Activated T-cell treated with anti-CD3 and anti-CD28 coated beads, Interleukin-2, amount 50 U/mL, for 4 hours (primary cell): Measurements from ENCODE around the gene KARS1. TPM values are rescaled to one million over a fixed set of nuclear protein-coding genes. Genes with fewer than 3 reads are reported as not detected.
A peak's percentile ranks its signal among the peaks of the same experiment; 100 is the strongest.

ENCODE experiments used
- ATAC-seq, 2 donors: fragments of 200-7000 bp; cut with Tn5 transposase; one replicate each; pipeline ENCODE4 v1.10.0; 2021
- DNase-seq: peaks from one replicate; pipeline ENCODE4 v3.0.0-alpha.2; 2020
- H3K27me3 Mint-ChIP-seq: one replicate; pipeline ENCODE4 v1.8.0; 2021; ENCODE audit warnings: low read depth, mixed read lengths
- H3K36me3 Mint-ChIP-seq: one replicate; pipeline ENCODE4 v1.8.0; 2022; ENCODE audit warnings: mixed read lengths; ENCODE audit not compliant: insufficient read depth
- H3K4me1 Mint-ChIP-seq: one replicate; pipeline ENCODE4 v1.8.0; 2021; ENCODE audit warnings: low read depth, mixed read lengths
- H3K4me3 Mint-ChIP-seq: one replicate; pipeline ENCODE4 v1.8.0; 2021; ENCODE audit warnings: mild to moderate bottlenecking, moderate library complexity, mixed read lengths
- H3K9me3 Mint-ChIP-seq: one replicate; pipeline ENCODE4 v1.8.0; 2021; ENCODE audit warnings: mixed read lengths
- total RNA-seq, 3 donors: library from RNA; stranded (reverse); gene quantifications; one replicate each; pipeline ENCODE4 v1.2.1, GENCODE V29; 2021

KARS1 gene
- total RNA-seq, 3 donors from 2014 or later: 345 to 390 (median 357) TPM

DNA sequence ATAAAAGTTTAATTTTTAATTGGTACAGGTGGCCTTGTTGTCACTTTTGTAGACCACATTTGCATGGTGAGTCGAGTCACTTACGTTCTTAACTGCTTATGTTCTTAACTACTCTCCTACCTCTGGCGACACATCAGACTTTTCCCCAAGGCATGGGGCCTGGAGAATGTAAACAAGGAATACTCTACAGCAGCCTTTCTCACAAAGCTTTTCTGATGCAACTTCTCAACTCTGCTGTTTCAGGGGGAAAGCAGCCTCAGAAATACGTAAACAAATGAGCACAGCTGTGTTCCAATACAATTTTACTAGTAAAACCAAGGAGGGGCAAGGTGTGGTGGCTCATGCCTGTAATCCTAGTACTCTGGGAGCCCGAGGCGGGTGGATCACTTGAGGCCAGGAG lies 6.9 kb downstream of the KARS1 start:
- Mint-ChIP-seq H3K9me3 (no peaks in the 10 kb centered on the region), H3K4me1 (peaks cover 40% of the 10 kb centered on the region), H3K27me3 (no peaks in the 10 kb centered on the region), H3K4me3 (no peak overlapping the region), H3K36me3 (peaks cover 63% of the 10 kb centered on the region)
- DNase-seq (no peak), ATAC-seq (no peak)

DNA sequence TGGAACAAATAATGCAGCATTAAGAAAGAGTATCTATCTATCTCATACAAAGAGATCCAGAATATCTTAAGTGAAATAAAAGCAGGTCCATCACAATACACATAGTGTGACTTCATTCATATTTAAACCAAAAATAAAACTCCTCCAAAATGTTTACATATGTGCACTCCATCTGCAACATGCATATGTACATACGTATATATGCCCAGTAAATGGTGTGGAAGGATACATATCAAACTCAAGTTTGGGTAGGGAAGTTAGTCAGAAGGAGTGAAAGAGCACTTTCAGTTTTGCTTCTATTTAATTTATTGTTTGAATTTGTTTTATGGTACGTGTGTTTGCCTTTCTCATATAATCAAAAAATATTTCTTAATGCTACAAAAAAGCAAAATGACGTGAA lies 12.4 kb downstream of the KARS1 start:
- H3K36me3 Mint-ChIP-seq: peaks cover 66% of the 10 kb centered on the region
- no peaks in the 10 kb centered on the region for H3K27me3 Mint-ChIP-seq
- H3K9me3 Mint-ChIP-seq: no peaks in the 10 kb centered on the region
- ATAC-seq (no peak), DNase-seq (no peak)
- peaks cover 7% of the 10 kb centered on the region for H3K4me1 Mint-ChIP-seq
- no peak overlapping the region for H3K4me3 Mint-ChIP-seq

DNA sequence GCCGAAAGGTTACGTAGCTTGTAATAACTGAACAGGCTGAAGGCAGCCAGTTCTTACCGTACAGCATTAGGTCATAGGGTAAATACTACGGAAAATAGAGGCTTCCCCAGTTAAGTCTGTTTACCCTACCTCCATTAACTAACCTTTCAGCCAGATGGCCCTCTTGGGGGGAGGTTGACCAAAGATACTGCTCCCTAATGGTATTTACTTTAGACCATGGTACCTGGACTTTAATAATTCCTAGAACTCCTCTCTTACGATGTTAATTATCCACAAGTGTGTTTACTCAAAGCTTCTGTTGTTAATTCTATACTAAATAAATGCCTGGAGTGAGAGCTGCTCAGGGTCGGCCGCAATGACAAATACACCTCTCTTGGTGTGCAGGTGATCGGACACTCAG lies 14.6 kb downstream of the KARS1 start:
- Mint-ChIP-seq H3K4me1 (peaks cover 19% of the 10 kb centered on the region), H3K36me3 (peaks cover 73% of the 10 kb centered on the region), H3K27me3 (no peaks in the 10 kb centered on the region), H3K9me3 (no peaks in the 10 kb centered on the region), H3K4me3 (no peak overlapping the region)
- no peak for ATAC-seq
- DNase-seq: no peak

GRCh38 chr16:75630052-75630451 lies 17.4 kb downstream of the KARS1 start:
- peaks cover 33% of the 10 kb centered on the region for H3K4me1 Mint-ChIP-seq
- H3K9me3 Mint-ChIP-seq: no peaks in the 10 kb centered on the region
- H3K36me3 Mint-ChIP-seq: peaks cover 74% of the 10 kb centered on the region
- ATAC-seq: no peak
- no peaks in the 10 kb centered on the region for H3K27me3 Mint-ChIP-seq
- no peak overlapping the region for H3K4me3 Mint-ChIP-seq
- no peak for DNase-seq

GRCh38 chr16:75629132-75629531 lies 18.3 kb downstream of the KARS1 start:
- Mint-ChIP-seq H3K4me3 (no peak overlapping the region), H3K4me1 (peaks cover 35% of the 10 kb centered on the region), H3K27me3 (no peaks in the 10 kb centered on the region), H3K9me3 (no peaks in the 10 kb centered on the region), H3K36me3 (peaks cover 73% of the 10 kb centered on the region)
- ATAC-seq (peak in 1 of 2 donors; percentile 22), DNase-seq (no peak)

- Mint-ChIP-seq H3K9me3 (no peaks in the 10 kb centered on the region), H3K27me3 (no peaks in the 10 kb centered on the region), H3K36me3 (peaks cover 67% of the 10 kb centered on the region), H3K4me1 (peaks cover 37% of the 10 kb centered on the region), H3K4me3 (no peak overlapping the region)
- ATAC-seq: no peak
- no peak for DNase-seq
Observed at GRCh38 chr16:75628351-75628750, 19.1 kb downstream of the KARS1 start.

DNA sequence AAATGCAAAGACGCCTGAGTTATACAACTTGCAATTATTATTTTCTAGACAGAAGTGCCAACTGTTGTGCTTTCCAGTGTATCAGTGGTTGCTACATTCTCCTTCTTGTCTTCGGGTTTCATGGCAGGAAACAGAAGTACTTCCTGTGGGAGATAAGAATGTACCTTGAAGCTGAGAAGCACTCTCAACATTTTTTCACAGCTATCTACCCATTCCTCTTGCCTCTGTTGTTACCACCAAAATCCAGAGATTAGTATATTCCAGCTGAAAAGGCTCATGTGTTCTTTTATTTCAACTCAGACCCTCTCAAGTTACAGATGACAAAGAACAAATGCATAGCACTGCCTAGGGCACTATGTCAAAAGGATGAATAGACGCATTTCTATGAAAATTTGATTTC lies 19.6 kb downstream of the KARS1 start:
- DNase-seq (no peak), ATAC-seq (no peak)
- Mint-ChIP-seq H3K9me3 (no peaks in the 10 kb centered on the region), H3K36me3 (peaks cover 63% of the 10 kb centered on the region), H3K4me1 (peaks cover 38% of the 10 kb centered on the region), H3K27me3 (no peaks in the 10 kb centered on the region), H3K4me3 (no peak overlapping the region)

GRCh38 chr16:75626806-75627205 lies 20.7 kb downstream of the KARS1 start:
- no peak overlapping the region for H3K4me3 Mint-ChIP-seq
- peaks cover 45% of the 10 kb centered on the region for H3K4me1 Mint-ChIP-seq
- H3K27me3 Mint-ChIP-seq: no peaks in the 10 kb centered on the region
- no peak for ATAC-seq
- DNase-seq: no peak
- peaks cover 58% of the 10 kb centered on the region for H3K36me3 Mint-ChIP-seq
- no peaks in the 10 kb centered on the region for H3K9me3 Mint-ChIP-seq

GRCh38 chr16:75624921-75625334 lies 22.5 kb downstream of the KARS1 start:
- no peaks in the 10 kb centered on the region for H3K9me3 Mint-ChIP-seq
- peaks cover 64% of the 10 kb centered on the region for H3K4me1 Mint-ChIP-seq
- DNase-seq (no peak), ATAC-seq (no peak)
- no peaks in the 10 kb centered on the region for H3K27me3 Mint-ChIP-seq
- peaks cover 54% of the 10 kb centered on the region for H3K36me3 Mint-ChIP-seq
- H3K4me3 Mint-ChIP-seq: no peak overlapping the region

DNA sequence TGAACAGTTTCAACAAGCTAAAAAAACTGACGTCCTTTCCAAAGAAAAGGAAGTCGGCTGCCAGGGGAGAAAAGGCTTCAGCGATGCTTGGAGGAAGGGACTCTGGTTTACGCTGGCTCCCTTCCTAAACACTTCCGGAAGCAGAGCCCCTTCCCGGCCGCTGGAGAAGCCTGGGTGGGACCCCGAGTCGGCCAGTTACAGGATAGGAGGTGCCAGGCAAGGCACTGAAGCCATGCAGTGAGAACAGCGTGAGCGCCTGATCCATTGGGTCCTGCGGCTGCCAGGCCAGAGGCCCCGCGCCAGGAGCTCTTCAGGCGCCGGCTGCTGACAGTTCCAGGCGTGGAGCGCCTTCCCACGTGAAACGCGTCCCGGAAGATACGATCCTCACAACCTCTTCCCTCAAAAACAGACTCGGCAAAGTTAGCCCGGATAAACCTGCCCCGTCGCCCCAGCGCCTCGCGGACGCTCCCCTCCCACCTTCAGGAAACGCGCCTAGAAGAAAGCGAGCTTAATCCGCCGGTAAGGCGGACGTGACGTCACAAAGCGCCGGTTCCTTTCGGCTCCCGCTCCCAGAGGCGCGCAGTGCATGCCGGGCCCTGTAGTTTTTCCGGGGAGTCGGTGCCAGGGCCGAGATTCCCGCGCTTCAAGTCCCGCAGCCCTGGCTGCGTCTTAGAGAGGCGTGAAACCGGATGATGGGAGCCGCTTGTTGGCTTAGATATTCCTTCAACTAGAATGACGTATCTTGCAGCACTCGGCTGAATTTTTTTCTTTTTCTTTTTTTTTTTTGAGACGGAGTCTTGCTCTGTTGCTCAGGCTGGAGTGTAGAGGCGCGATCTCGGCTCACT lies 24.5 kb downstream of the KARS1 start, which contains the start of gene ADAT1:
Gene ADAT1, minus strand, starts transcription at position 521 of the 845 bp plus-strand sequence. CDS start 2,482 bp downstream, outside the sequence.
- H3K36me3 Mint-ChIP-seq: peaks cover 48% of the 10 kb centered on the region
- peaks cover 52% of the 10 kb centered on the region for H3K4me1 Mint-ChIP-seq

GRCh38 chr16:75621170-75621477 lies 26.3 kb downstream of the KARS1 start:
- DNase-seq (no peak), ATAC-seq (no peak)
- peak overlapping the region; percentile 52 for H3K4me3 Mint-ChIP-seq
- peaks cover 51% of the 10 kb centered on the region for H3K4me1 Mint-ChIP-seq
- H3K27me3 Mint-ChIP-seq: no peaks in the 10 kb centered on the region
- no peaks in the 10 kb centered on the region for H3K9me3 Mint-ChIP-seq
- H3K36me3 Mint-ChIP-seq: peaks cover 42% of the 10 kb centered on the region

More for the DNA sequence above, 24.5 kb downstream of the KARS1 start, which contains the start of gene ADAT1:
- H3K9me3 Mint-ChIP-seq: no peaks in the 10 kb centered on the region
- ATAC-seq (peak; percentile 92 to 94), DNase-seq (peak; percentile 96)
- peak within 1 kb of the TSS; percentile 94 for H3K4me3 Mint-ChIP-seq
- no peaks in the 10 kb centered on the region for H3K27me3 Mint-ChIP-seq

DNA sequence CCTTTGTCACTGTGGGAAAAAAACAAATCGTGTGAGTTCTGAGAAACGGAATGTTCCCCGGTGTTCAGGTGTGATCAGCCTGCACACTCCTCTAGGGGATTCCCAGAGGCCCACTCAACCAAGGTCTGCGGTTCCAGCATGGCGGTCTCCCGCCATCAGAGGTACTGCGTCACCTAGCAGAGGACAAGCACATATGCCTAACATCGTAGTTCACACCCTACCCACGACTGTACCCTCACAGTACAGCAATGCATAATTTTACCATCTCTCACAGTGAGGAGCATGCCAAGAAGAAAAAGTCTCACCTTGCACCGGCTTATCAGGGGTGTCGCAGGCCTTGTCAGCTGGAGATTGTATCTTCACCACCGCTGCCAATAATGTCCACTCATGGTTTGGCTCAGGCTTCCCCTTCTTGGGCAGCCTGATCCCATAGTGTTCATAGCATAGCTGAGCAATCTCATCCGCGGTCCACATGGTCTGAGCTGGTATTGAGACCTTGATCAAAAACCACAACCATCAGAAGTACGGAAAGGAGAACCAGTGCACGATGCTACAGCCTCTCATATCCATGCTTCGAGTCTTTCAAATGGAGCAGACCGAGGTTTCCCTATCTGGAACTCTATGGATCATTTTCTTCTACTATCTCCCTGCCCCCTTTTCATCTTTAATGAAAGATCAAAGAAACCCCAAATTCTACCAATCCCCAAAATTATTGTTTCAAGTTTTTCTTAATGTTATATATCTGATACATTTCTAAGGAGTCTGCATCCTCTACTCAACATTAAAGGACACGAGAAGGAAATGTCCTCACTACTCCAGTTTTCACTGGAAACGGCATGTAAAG lies 26.9 kb downstream of the KARS1 start:
- Mint-ChIP-seq H3K9me3 (no peaks in the 10 kb centered on the region), H3K4me1 (peaks cover 52% of the 10 kb centered on the region), H3K4me3 (peak overlapping the region; percentile 52), H3K36me3 (peaks cover 38% of the 10 kb centered on the region), H3K27me3 (no peaks in the 10 kb centered on the region)
- ATAC-seq (peak in 1 of 2 donors; percentile 19), DNase-seq (peak; percentile 37)

GRCh38 chr16:75618780-75619179 lies 28.7 kb downstream of the KARS1 start:
- ATAC-seq (no peak), DNase-seq (no peak)
- H3K36me3 Mint-ChIP-seq: peaks cover 41% of the 10 kb centered on the region
- no peaks in the 10 kb centered on the region for H3K9me3 Mint-ChIP-seq
- peaks cover 60% of the 10 kb centered on the region for H3K4me1 Mint-ChIP-seq
- no peaks in the 10 kb centered on the region for H3K27me3 Mint-ChIP-seq
- no peak overlapping the region for H3K4me3 Mint-ChIP-seq

DNA sequence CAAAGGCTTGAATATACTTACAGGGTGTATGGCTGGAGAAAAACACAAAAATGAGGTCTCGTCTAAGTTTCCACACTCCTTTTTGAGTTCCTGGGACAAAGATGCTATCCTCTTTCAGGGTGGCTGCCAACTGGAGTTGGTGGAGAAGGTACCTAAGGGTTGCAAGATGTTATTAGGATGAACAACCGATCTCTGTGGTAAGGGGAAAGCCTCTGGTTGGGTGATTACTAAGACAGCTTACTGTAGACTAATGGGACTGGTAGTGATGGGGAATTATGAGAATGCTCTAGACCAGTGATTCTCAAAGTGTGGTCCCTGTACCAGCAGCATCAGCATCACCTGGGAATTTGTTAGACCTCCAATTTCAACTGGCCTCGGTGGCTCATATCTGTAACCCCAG lies 30.3 kb downstream of the KARS1 start:
- H3K4me1 Mint-ChIP-seq: peaks cover 53% of the 10 kb centered on the region
- ATAC-seq (peak in 1 of 2 donors; percentile 4), DNase-seq (no peak)
- no peak overlapping the region for H3K4me3 Mint-ChIP-seq
- H3K36me3 Mint-ChIP-seq: peaks cover 49% of the 10 kb centered on the region
- H3K9me3 Mint-ChIP-seq: no peaks in the 10 kb centered on the region
- H3K27me3 Mint-ChIP-seq: no peaks in the 10 kb centered on the region
